HUDEP-2 (cell line): ENCODE data around the gene USP48.

Experiments
- DNase-seq, 76 experiments: peaks; one replicate each; lab custom pipeline; 2025; ENCODE audit not compliant: unreplicated experiment in 76 of 76; lab: John Stamatoyannopoulos, UW

The USP48 gene

DNA sequence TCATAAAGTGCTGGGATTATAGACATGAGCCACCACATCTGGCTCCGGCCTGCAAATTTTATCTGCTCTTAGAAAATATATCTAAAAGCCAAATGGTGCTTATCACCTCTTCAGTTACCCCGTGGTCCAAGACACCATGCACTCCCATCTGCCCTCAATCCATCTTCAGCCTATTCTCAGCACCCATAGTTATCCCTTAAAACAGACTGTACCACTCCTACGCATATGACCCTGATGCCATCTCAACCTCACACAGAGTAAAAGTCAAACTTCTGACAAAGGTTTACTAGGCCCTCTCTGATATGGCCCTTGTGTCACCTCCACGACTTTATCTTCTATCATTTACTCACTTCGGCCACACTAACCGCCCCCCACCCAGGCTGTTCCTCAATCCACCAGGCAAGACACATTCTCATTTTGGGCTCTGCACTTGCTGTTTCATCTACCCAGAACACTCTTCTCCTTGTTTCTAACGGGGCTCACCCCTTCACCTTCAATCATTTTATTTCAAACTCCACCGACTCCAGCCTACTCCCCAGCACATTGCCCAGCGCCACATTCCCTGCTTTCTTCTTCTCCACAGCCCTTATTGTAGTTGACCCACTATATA, 33.0 kb downstream of the USP48 start:
- peak in 74 of 76 experiments; percentile 38 to 97 (median 81) for DNase-seq

- DNase-seq, result peak in 11 of 76 experiments; percentile 14 to 52 (median 19)
These were observed 33.8 kb downstream of the USP48 start for GRCh38 chr1:21749109-21749508.

- DNase-seq, result no peak
These were observed 39.5 kb downstream of the USP48 start for GRCh38 chr1:21743476-21743875.

- no peak for DNase-seq
These were observed 40.4 kb downstream of the USP48 start for GRCh38 chr1:21742578-21742977.

DNA sequence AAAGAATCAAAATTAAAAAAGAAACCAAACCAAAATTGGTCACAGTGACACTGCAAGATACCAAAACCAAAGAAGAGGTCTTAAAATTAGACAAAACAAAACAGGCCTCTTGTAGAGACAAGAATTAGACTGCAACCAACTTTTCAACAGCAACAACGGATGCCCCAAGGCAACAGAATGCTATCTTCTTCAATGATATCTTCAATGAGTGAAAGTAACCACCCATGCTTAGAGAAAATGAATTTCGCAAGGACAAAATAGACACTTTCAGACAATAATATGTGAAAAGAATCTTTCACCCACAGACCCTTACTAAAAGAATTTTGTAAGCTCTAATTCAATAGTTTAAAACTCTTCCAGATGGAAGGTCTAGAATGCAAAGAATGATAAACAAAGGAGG, 41.7 kb downstream of the USP48 start:
- no peak for DNase-seq

DNA sequence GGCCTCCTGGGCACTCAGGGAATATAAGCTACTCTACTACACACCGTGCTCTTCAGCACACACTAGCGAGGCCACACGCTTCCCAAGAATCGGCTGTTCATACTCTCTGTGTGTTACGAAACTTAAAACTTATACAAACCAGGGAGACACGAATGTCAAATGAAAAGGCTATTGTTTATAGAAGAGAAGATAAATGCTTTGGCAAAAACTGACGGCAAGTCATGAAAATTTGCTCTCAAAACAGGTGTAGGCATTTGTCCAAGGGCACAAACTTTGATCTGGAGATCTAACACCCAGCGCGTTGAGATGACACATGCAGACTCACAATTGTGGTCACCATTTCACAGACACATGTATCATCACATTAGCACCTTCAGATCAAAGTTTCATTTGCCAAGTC, 46.1 kb downstream of the USP48 start:
- DNase-seq, result no peak

- DNase-seq, result no peak
These were observed 46.9 kb downstream of the USP48 start for GRCh38 chr1:21736011-21736410.

DNA sequence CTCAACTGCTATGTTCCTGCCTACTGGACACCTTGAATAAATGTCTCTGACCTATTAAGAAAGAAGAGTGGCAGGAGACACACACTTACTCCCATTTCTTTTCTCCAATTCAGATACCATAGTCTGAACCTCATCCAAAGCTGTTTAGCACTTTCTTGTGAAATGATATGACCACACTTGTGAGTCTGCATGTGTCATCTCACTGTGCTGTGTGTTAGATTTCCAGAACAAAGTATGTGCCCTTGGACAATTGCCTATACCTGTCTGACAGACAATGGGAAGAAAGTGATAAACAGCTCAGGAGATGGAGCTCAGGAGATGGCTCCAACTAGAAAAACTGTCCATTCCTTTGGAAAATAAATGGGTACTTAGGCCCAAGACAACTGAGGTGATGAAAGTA, 48.4 kb downstream of the USP48 start:
- DNase-seq, result no peak

DNA sequence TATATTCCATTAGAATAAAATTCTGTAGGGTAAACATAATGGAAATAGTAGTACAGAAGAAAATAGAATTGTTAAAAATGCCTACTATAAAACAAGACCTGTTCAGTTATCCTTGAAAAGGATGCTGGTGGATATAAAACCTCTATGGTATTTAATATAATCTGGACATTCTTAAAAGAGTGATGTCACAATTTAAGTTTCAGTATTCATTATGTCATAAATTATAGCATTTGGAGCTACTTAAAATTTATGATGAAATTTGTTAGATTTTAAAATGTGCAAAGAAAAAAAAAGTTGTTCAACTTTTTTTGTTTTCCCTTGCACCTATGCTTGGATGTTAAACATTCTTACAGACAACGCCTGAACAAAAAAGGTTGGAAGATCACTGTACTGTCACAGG, 50.3 kb downstream of the USP48 start:
- no peak for DNase-seq

GRCh38 chr1:21725748-21726392, 57.1 kb downstream of the USP48 start:
- no peak for DNase-seq

- DNase-seq, result no peak
These were observed 58.4 kb downstream of the USP48 start for GRCh38 chr1:21724570-21724969.

- DNase-seq, result peak in 1 of 76 experiments; percentile 10
These were observed 58.9 kb downstream of the USP48 start for GRCh38 chr1:21724098-21724497.

DNA sequence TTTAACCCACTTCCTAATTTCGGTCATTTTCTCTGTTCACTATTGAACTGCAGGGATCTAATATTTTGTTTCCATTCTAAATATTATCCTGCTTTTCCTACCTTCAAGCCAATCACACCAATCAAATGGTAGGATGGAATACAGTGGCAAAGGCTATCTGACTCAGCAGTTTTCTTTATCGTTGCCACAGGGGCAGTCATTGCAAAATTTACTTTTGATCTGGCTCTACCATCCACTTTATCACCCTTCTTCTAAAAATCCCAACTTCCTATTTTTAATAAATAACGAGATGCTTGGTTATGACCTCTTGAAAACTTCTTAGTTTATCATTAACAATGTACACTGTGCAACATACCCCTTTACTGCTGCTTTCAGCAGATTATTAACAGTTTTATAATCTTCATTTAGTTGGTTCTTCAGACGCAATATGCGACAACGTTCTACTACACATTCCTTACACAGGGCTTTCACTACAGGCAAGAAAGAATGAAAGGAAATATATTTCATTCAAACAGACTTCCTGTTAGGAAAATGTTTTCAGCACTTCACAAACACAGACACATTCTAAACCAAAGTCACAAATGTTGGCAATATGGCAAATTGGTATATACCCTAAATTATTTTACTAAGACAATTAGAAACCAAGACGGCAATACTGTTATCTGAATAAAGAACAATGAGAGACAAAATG, 61.5 kb downstream of the USP48 start:
- peak in 2 of 76 experiments; percentile 3 to 24 for DNase-seq

DNA sequence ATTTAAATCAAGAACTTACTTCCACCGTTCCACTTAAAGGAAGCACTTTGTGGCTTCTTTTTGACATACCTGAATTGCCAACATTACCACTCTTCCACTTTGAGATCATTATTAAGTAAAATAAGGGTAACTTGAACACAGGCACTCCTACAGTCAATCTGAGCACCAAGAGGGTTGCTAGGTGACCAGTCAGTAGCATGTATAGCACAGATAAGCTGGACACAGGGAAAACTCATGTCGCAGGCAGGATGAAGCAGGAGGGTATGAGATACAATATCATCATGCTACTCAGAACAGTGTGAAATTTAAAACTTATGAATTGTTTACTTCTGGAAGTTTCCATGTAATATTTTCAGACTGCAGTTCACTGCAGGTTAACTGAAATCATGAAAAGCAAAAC, 66.8 kb downstream of the USP48 start:
- DNase-seq, result peak in 1 of 76 experiments; percentile 4

GRCh38 chr1:21707891-21708290, 75.1 kb downstream of the USP48 start:
- peak in 1 of 76 experiments; percentile 9 for DNase-seq

GRCh38 chr1:21707086-21707840, 75.7 kb downstream of the USP48 start:
- no peak for DNase-seq

DNA sequence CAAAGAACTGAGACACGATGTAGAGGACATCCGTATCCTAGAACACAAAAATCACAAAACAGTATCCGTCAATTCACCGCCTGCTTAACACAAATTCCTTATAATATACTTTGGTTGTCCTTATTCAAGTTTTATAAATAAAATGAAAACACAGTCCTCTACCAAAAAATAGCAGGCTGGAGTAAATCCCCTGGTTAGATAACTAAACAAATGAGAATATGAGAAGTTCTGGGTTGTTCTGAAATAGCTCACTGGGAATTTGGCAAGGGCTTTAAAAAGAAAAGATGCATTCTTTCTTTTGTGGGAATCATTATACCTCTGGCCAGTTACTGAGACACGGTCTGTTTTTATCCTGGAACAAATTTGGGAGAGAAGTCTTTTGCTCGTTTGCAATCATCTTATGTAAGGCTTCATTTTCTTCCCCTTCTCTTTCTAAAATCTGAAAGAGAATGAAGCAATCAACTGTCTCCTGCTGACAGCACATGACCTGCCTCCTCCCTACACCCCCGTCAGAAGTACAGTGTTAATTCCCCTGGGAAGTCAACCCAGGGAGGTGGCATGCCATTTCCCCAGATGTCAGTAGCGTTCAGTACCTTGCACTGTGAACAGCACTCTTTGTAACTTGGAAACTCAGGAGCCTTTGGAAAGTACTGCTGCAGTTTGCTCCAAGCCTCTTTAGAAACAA, 76.7 kb downstream of the USP48 start:
- DNase-seq, result no peak

GRCh38 chr1:21705303-21705980, 77.5 kb downstream of the USP48 start:
- DNase-seq, result no peak

- no peak for DNase-seq
These were observed 78.8 kb downstream of the USP48 start for GRCh38 chr1:21704145-21704544.

GRCh38 chr1:21703318-21703963, 79.5 kb downstream of the USP48 start:
- DNase-seq, result peak in 44 of 76 experiments; percentile 5 to 62 (median 38)
